B cell (primary cell): ENCODE measurements around the gene WFDC1.

Experiments
- EZH2 ChIP-seq: IDR thresholded peaks from 2 replicates; pipeline ENCODE4 v1.6.1; 2012; ENCODE audit warnings: borderline replicate concordance, low read depth, mild to moderate bottlenecking, moderate library complexity, low read length; ENCODE audit not compliant: insufficient read depth, poor library complexity, severe bottlenecking
- TF ChIP-seq, protein P1 (sequence below): fragments of 200-600 bp; IDR thresholded peaks from one replicate; pipeline ENCODE4 v1.8.0; 2022; ENCODE audit warnings: antibody characterized with exemption, mild to moderate bottlenecking

DNA sequence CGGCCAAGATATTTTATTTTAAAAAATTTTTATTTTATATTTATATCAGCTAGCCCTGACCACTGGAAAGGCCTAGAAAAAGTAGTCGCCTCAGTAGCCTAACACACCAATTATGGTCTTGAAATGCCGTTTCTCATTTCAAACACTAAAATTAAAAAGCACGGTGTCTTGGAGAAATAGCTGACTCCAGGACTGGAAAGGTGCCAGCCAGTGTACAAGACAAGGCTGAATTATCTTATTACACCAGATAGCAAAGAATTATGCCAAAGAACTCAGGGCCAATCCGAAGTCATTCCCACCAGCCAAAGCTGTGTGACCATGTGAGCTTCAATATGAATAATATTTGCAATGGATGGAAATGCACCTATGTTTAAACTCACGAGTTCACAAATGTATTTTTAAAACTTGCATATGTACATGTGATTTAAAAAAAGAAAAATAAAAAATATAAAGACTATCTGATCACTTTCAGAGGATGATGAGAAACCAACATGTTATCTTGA, 53.8 kb downstream of the WFDC1 start:
- TF ChIP-seq, protein P1, sequence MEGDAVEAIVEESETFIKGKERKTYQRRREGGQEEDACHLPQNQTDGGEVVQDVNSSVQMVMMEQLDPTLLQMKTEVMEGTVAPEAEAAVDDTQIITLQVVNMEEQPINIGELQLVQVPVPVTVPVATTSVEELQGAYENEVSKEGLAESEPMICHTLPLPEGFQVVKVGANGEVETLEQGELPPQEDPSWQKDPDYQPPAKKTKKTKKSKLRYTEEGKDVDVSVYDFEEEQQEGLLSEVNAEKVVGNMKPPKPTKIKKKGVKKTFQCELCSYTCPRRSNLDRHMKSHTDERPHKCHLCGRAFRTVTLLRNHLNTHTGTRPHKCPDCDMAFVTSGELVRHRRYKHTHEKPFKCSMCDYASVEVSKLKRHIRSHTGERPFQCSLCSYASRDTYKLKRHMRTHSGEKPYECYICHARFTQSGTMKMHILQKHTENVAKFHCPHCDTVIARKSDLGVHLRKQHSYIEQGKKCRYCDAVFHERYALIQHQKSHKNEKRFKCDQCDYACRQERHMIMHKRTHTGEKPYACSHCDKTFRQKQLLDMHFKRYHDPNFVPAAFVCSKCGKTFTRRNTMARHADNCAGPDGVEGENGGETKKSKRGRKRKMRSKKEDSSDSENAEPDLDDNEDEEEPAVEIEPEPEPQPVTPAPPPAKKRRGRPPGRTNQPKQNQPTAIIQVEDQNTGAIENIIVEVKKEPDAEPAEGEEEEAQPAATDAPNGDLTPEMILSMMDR: no peak
- no peak for TF ChIP-seq EZH2
